BJ (cell line): ENCODE results near the gene SCGB3A1. TPM values are rescaled to one million over a fixed set of nuclear protein-coding genes. Genes with fewer than 3 reads are reported as not detected.

Source experiments
- CTCF ChIA-PET: fragments of 350-600 bp; formaldehyde crosslinking; extraction: SDS; loops from one replicate; lab custom pipeline; 2021; ENCODE audit warnings: antibody characterized with exemption, inconsistent platforms; lab: Yijun Ruan, JAX
- POLR2A ChIA-PET: fragments of 300-600 bp; sonication (Branson Sonifier 250); formaldehyde crosslinking; extraction: SDS; loops from one replicate; lab custom pipeline; 2021; ENCODE audit warnings: antibody characterized with exemption; lab: Charles Lee
- DNase-seq: peaks from one replicate; pipeline ENCODE4 v3.0.0-alpha.2; 2011; ENCODE audit warnings: low read depth
- H3K27me3 ChIP-seq: 2 replicates; pipeline ENCODE4 v1.6.0; 2011; ENCODE audit warnings: low read length; ENCODE audit not compliant: control insufficient read depth, insufficient read depth
- H3K36me3 ChIP-seq: 2 replicates; pipeline ENCODE4 v1.5.1; 2011; ENCODE audit warnings: low read length; ENCODE audit not compliant: control insufficient read depth, insufficient read depth
- H3K4me3 ChIP-seq: 2 replicates; pipeline ENCODE4 v1.5.1; 2011; ENCODE audit warnings: low read depth, mild to moderate bottlenecking, control low read depth, low read length
- CTCF ChIP-seq: IDR thresholded peaks from 2 replicates; pipeline ENCODE4 v1.5.1; 2011; ENCODE audit warnings: low read depth, mild to moderate bottlenecking, control low read depth, inconsistent platforms, low read length, moderate library complexity; ENCODE audit not compliant: insufficient read depth
- polyA plus RNA-seq: library from polyadenylated mRNA; depleted of rRNA; stranded (reverse); fragments of >200 nt; gene quantifications from 2 replicates; pipeline ENCODE4 v1.2.3, GENCODE V29; 2011

SCGB3A1 gene
- polyA plus RNA-seq, 1 experiment = not detected

- H3K27me3 ChIP-seq = no peaks in the 10 kb centered on the region
- POLR2A ChIA-PET = no interaction called here
- no peak for TF ChIP-seq CTCF
- no peaks in the 10 kb centered on the region for H3K36me3 ChIP-seq
- CTCF ChIA-PET = no interaction called here
- no peak overlapping the region for H3K4me3 ChIP-seq
- DNase-seq = no peak
These were observed 36.9 kb upstream of the SCGB3A1 start for GRCh38 chr5:180628211-180628610.

DNA sequence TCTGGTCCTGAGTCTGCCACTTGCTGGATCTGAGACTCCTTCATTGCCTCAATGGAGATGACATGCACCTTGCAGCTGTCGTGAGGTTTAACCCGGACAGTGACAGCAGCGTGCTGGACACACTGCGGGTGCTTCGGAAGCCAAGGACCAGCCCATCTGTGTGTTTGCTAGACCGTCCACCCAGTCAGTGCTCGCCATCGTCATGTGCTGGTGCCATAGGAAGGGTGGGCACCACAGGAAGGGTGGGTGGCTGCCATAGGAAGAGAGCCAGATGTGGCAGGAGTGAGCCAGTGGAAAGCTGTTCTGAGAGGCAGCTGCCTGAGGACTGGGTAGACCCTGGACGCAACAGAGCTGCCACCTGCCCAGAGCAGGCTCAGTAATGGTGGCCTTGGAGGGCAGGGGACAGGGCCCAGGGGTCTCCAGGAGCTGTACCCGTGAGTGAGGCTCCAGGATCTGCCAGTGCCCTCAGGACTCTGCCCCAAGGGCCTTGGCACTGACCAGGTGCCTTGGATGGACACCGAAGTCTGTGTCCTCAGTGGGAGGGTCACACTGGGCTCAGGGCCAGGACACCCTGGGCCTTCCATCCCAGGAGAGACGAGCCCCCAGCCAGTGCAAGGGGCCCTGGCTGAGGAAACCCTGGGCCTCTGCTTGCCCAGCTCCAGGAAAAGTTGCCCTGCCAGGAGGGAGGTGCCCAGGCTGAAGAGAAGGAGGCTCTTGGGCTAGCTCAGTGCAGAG, 36.3 kb upstream of the SCGB3A1 start:
- H3K27me3 ChIP-seq = no peaks in the 10 kb centered on the region
- TF ChIP-seq CTCF = no peak
- DNase-seq = no peak
- no peaks in the 10 kb centered on the region for H3K36me3 ChIP-seq
- H3K4me3 ChIP-seq = no peak overlapping the region
- POLR2A ChIA-PET = no interaction called here
- CTCF ChIA-PET = no interaction called here

GRCh38 chr5:180626661-180627385, 35.5 kb upstream of the SCGB3A1 start:
- ChIA-PET POLR2A (no interaction called here), CTCF (no interaction called here)
- Histone ChIP-seq H3K27me3 (no peaks in the 10 kb centered on the region), H3K36me3 (no peaks in the 10 kb centered on the region), H3K4me3 (no peak overlapping the region)
- DNase-seq = no peak
- TF ChIP-seq CTCF = no peak

DNA sequence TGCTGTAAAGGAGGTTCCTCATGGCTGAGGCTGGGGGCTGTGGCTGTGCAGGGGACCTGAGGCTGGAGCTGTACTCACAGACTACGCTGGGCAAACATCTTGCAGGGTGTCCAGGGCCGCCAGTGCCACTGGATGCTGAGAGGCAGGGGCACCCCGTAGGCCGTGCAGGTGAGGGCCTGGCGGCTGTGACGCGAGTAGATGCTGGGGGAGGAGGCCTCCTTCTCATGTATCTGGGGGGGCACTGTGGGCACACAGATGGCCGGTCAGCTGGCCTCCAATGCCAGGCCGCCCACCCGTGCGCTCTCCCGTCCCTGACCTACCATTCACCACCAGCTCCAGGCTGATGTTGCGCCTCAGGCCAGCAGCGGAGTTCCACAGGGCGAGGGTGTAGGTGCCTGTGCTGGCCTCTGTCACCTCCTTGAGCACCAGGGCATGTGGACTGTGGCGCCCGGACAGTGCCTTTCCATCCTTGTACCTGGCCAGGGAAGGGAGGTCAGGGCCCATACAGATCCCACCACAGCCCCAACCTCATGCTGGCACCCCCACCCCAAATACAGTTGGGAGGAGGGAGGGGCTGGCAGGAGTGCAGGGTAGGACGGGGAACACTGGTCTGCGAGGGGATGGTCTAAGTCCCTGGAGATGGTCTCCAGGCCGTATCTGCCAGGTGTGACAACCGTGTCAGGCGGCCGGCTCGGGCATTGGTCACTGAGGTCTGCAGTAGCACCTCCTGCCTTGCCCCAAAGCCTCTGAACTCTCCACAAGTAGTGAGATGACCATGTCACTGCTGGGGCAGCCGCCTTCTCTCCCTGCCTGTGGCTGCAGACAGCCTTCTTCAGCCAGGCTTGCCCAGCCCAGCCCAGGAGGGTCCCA, 34.7 kb upstream of the SCGB3A1 start:
- CTCF ChIA-PET = no interaction called here
- no peak for DNase-seq
- Histone ChIP-seq H3K36me3 (no peaks in the 10 kb centered on the region), H3K27me3 (no peaks in the 10 kb centered on the region), H3K4me3 (no peak overlapping the region)
- POLR2A ChIA-PET = no interaction called here
- TF ChIP-seq CTCF = no peak
